Nephron progenitor cell (in vitro differentiated cells): ENCODE data around the gene FBRSL1.
A peak's percentile ranks its signal among the peaks of the same experiment; 100 is the strongest.
"Not testable (repeated sequence)": the region's sequence is repeated elsewhere in the genome, so short reads cannot be mapped to it uniquely, and the experiment has no call there.

Experiments
- DNase-seq: peaks from one replicate; pipeline ENCODE4 v3.0.0; 2021
- H3K27ac Mint-ChIP-seq: 2 replicates; pipeline ENCODE4 v1.8.0; 2021; ENCODE audit warnings: mild to moderate bottlenecking, moderate library complexity, mixed read lengths
- H3K27me3 Mint-ChIP-seq: 2 replicates; pipeline ENCODE4 v1.8.0; 2021; ENCODE audit warnings: mild to moderate bottlenecking, low read depth, mixed read lengths; ENCODE audit not compliant: poor library complexity
- H3K36me3 Mint-ChIP-seq: 2 replicates; pipeline ENCODE4 v1.8.0; 2021; ENCODE audit warnings: low read depth, mixed read lengths
- H3K4me1 Mint-ChIP-seq: 2 replicates; pipeline ENCODE4 v1.8.0; 2021; ENCODE audit warnings: mixed read lengths
- H3K4me3 Mint-ChIP-seq: 2 replicates; pipeline ENCODE4 v1.8.0; 2021; ENCODE audit warnings: mild to moderate bottlenecking, moderate library complexity, mixed read lengths
- H3K9me3 Mint-ChIP-seq: 2 replicates; pipeline ENCODE4 v1.8.0; 2021; ENCODE audit warnings: mild to moderate bottlenecking, moderate library complexity, mixed read lengths
- TF ChIP-seq, protein P1 (sequence below): fragments of 200-600 bp; sonication (generic); IDR thresholded peaks from 2 replicates; pipeline ENCODE4 v1.5.0; 2021; ENCODE audit warnings: antibody characterized with exemption

Gene FBRSL1

DNA sequence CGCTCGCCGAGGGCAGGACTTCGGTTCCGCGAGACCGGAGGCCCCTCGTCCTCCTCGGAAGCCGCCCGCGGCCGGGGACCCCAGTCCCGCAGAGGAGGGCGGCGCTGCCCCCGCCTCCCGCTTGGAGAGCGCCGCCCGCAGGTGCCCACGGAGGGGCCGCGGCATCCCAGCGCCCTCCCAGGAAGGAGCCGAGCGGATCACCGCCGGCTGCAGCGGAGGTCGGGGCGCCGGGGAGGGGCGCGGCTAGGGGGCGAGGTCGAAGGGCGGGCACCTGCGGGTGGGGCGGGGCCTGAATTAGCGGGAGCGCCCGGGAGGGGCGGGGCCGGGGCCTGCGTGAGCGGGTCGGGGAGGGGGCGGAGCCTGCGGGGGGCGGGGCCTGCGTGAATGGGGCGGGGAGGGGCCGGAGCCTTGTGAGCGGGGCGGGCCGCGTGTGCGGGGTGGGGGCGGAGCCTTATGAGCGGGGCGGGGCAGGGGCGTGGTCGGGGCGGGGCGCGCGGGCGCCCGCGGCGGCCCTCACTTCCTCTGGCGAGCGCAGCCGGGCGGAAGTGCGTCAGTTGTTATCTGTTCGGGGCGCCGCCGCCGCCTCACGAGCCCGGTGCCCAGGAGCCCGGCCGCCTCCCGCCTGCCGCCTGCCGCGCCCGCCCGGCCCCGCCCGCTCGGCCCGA lies at the start of gene FBRSL1:
Gene FBRSL1 (plus strand): TSS at position 550 of the 665 bp plus-strand sequence.
- DNase-seq, result peak; percentile 96
- Mint-ChIP-seq H3K27me3 (peaks cover 41% of the 10 kb centered on the region), H3K27ac (no peak within 1 kb of the TSS), H3K4me3 (peak within 1 kb of the TSS; percentile 82), H3K4me1 (peaks cover 46% of the 10 kb centered on the region), H3K9me3 (no peaks in the 10 kb centered on the region), H3K36me3 (no peaks in the 10 kb centered on the region)
- TF ChIP-seq, protein P1, sequence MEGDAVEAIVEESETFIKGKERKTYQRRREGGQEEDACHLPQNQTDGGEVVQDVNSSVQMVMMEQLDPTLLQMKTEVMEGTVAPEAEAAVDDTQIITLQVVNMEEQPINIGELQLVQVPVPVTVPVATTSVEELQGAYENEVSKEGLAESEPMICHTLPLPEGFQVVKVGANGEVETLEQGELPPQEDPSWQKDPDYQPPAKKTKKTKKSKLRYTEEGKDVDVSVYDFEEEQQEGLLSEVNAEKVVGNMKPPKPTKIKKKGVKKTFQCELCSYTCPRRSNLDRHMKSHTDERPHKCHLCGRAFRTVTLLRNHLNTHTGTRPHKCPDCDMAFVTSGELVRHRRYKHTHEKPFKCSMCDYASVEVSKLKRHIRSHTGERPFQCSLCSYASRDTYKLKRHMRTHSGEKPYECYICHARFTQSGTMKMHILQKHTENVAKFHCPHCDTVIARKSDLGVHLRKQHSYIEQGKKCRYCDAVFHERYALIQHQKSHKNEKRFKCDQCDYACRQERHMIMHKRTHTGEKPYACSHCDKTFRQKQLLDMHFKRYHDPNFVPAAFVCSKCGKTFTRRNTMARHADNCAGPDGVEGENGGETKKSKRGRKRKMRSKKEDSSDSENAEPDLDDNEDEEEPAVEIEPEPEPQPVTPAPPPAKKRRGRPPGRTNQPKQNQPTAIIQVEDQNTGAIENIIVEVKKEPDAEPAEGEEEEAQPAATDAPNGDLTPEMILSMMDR, result no peak

DNA sequence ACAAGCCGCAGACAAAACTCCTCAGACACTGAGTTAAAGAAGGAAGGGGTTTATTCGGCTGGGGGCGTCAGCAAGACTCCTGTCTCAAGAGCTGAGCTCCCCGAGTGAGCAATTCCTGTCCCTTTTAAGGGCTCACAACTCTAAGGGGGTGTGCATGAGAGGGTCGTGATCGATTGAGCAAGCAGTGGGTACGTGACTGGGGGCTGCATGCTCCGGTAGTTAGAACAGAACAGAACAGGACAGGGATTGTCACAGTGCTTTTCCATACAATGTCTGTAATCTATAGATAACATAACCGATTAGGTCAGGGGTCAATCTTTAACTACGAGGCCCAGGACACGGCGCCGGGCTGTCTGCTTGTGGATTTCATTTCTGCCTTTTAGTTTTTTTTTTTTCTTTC lies 49.5 kb upstream of the FBRSL1 start:
- DNase-seq, H3K4me3 Mint-ChIP-seq, H3K36me3 Mint-ChIP-seq: not testable (repeated sequence)
- Mint-ChIP-seq H3K9me3 (peaks cover 28% of the 10 kb centered on the region), H3K4me1 (peaks cover 40% of the 10 kb centered on the region), H3K27me3 (peaks cover 28% of the 10 kb centered on the region), H3K27ac (peak overlapping the region; percentile 51)

DNA sequence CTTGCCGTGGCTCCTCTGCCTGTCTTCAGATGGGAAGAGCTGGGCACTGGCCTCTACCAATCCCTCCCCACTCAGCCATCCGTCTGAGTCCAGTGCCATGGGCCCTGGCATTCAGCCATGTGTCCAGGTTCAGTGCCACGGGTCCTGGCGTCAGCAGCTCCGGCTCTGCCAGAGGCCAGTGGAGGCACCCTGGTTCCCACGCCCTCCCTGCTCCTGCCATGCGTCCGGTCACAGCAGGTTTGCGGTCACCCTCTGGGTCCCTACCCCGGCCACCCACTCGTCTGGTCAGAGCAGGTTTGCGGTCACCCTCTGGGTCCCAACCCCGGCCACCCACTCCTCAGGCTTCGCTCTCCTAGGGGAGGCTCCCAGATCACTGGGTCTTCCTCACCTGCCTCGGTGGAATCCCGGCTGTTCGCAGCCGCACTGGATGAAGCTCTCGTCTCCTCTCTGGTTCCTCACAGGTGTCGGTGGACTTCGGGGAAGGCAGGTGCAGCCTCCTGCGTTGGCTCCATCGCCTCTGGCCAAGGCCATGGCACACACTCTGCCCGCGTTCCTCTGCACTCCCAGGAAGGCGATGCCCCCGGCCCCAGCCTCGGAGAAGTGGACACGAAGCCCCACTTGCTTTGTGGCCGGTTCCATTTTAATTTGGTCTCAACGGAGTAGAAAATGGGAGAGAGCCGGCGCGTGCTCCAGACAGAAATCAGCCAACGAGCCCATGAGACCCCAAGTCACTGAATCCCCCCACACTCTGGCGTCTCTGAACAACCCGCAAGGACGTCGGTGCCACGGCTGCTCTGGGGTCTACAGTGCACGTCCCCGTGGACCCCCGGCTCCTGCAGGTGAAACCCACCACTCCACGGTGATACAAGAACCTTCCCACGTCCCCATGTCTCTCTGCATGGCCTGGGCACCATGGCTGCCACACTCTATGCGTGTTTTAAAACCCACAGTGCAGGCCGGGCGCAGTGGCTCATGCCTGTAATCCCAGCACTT lies 47.8 kb upstream of the FBRSL1 start:
- H3K27me3 Mint-ChIP-seq, result peaks cover 19% of the 10 kb centered on the region
- H3K27ac Mint-ChIP-seq, result no peak overlapping the region
- TF ChIP-seq, protein P1, result no peak
- no peak overlapping the region for H3K4me3 Mint-ChIP-seq
- peaks cover 8% of the 10 kb centered on the region for H3K36me3 Mint-ChIP-seq
- peaks cover 49% of the 10 kb centered on the region for H3K4me1 Mint-ChIP-seq
- no peak for DNase-seq
- peaks cover 25% of the 10 kb centered on the region for H3K9me3 Mint-ChIP-seq

DNA sequence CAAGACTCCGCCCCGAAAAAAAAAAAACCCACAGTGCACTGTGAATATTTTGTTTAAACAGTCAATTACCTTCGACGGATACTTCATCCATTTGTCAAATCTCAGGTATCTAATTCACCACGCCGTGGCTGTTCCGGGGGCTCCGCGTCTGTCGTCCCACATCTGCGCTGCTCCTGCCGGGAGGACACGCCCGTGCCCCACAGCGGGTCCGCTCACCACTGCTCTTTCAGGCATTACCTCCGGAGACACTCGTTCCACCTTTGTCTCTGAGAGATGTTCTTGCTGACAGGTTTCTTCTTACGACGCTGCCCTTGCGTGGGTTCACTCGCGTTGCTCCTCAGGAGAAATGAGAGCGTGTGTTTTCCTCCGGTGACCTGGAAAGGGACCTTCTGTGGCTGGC lies 46.9 kb upstream of the FBRSL1 start:
- no peak for DNase-seq
- H3K4me3 Mint-ChIP-seq, result peak overlapping the region; percentile 37
- peak overlapping the region; percentile 80 for H3K27ac Mint-ChIP-seq
- peaks cover 50% of the 10 kb centered on the region for H3K4me1 Mint-ChIP-seq
- H3K36me3 Mint-ChIP-seq, result peaks cover 8% of the 10 kb centered on the region
- peaks cover 23% of the 10 kb centered on the region for H3K9me3 Mint-ChIP-seq
- TF ChIP-seq, protein P1, result no peak
- H3K27me3 Mint-ChIP-seq, result peaks cover 19% of the 10 kb centered on the region

DNA sequence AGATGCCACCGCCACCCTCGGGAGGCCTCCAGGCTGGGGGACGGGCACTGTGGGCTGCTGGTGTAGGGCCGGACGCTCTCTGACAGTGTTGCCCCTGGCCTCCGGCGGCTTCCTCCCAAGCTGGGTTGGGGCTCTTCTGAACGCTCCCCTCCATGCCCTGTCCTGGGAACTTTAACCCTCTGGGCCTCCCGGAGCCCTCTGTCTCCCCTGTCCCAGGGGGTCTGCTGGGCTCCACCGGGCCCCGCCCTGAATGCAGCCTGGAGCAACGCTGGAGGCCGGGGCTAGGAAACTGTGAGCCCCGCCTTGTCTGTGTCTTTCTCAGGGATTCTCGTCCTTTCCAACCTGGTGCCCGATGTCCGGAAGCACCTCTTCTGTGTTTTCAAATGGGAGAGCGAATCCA lies 45.7 kb upstream of the FBRSL1 start:
- Mint-ChIP-seq H3K4me1 (peaks cover 52% of the 10 kb centered on the region), H3K36me3 (peaks cover 8% of the 10 kb centered on the region), H3K27ac (peak overlapping the region; percentile 83), H3K9me3 (peaks cover 21% of the 10 kb centered on the region), H3K4me3 (peak overlapping the region; percentile 7), H3K27me3 (peaks cover 19% of the 10 kb centered on the region)
- TF ChIP-seq, protein P1, result no peak
- no peak for DNase-seq
